DMS79 (cell line): ENCODE measurements around the gene SERPINE2.

Source experiments
- DNase-seq: peaks from one replicate; lab custom pipeline; 2025; lab: John Stamatoyannopoulos, UW

SERPINE2 gene

DNA sequence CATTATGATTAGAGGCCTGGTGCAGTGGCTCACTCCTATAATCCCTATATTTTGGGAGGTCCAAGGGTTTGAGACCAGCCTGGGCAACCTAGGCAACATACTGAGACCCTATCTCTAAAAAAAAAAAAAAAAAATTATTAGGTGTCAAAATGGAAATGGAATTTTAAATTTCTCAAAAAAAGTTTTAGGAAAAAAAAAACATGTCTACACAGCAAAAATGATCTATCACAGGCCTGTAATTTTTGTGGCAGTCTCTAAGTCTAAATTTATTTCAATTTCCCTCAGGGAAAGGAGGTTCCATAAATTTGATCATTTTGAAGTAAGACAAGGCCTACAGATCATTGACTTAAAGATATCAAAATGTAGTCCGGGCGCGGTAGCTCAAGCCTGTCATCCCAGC is 65.5 kb downstream of the SERPINE2 start:
- no peak for DNase-seq

DNA sequence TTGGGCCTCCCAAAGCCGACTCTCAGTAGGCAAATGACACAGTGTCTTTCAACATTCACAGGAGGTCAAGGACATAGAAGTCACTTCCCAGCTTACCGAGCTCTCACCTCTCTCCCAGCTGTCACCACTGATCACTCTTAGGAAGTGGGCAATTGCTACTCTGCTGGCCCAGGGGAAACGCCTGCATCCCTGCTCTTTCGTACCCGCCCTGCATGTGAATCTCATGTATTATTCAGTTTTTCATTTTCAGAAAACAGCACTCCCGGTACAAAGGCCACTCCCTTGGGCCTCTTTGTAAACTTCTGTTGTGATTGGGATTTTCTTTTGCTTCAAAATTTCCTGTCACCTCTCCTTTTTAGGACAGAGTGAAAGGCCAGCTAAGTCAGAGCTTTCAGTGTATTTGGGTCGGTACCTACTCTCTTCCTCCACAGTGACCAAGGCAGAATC is 66.4 kb downstream of the SERPINE2 start:
- DNase-seq: no peak

DNA sequence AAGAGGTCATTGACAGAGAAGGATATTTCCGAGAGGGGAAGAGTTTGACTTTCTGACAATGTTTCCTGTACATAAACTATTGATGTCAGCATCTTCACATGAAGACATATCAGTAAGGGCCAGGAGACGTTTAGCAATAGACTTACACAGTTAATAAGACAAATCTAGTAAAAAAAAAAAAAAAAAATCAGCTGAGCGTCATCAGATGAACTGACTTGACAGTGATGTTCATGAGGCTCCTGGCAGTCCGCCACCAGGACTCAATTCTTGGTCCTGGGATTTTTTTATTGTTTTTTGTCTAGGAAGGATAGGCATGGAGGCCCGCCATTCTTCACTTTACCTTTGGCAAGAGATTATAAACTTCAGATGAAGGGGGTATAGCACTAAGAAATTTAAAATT is 67.4 kb downstream of the SERPINE2 start:
- DNase-seq: no peak

DNA sequence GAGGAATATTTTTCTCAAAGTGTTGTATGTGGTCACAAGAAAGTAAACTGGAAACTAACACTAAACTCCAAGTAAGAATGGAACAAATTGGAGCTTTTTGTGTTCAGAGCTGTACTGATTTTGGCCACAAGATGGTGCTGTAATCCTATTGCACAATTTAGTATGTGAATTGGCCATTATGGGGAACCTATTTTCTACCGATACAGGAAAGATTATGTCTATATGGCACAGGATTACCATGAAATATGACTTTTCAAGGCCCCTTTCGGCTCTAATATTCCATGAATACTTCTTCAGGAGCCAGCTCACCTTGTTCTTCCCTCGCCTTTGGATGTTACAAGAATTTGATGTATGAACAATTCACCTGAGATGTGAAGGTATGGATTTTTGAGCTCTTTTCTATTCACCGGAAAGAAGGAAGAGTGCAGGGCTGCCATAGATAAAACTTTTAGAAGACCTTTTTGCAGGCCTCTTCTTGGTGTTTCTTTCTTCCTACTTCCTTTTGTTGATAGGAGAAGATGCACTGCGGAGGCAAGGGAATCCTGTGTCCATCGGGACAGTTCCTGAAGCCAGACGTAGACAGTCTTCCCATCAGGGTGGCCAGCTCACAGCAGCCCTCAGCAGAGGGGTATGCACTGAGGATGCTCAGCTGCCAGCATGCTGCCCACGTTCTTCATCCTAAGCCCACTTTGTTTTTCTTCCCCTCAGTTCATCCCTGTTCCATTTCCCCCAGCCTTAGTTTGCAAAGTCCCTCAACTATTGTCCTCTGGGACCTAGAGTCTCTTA is 68.5 kb downstream of the SERPINE2 start:
- no peak for DNase-seq

DNA sequence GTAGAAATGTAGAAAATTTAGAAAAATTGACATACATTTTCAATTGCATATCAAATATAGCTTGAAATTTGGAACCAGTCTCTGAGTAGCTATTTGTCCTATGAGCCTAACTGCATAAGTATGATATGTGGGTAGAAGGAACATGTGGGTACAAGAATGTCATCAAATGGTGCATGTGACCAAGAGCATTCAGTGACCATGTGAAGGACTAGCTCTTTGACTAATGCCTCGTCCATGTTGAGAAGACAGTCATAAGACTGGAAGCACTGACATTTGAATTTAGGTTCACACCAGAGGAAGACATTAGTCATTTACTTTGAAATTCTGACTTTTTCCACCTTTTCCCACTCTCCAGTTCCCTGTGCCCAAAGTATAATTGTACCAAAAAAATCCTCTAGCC is 69.2 kb downstream of the SERPINE2 start:
- no peak for DNase-seq

DNA sequence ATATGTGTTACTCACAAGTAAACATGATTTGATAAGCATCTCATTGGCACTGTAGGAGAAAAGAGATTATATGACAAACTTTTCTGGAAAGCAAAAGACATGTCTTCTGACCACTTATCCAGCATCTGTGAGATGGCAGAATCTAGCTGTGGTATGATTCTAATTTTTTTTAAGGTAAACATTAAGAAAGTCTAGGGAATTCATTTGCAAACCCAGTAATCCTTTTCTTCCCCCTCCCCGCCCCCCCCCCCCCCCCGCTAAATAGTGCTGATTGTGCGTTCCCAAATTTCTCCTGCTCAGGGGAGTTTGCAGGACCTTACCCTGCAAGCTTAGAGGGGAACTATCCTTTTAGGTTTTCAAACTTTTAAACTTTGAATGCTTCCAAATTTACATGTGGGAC is 69.8 kb downstream of the SERPINE2 start:
- DNase-seq: no peak

DNA sequence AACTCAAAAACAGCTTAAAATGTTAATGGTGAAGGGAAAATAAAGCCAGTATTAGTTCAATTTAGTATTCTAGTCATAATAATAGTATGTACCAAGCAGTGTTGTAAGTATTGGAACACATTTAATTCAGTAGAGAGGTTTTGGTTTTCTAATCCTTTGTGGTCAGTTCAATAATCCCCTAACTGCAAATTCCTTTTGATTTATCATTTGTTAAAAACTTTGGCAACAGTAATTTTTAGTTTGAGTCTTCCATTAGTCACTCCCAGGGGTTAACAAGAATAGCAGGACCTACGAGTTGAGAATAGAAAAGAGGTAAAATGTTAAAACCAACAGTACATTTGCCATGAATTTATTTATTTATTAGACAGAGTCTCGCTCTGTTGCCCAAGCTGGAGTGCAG is 71.1 kb downstream of the SERPINE2 start:
- DNase-seq: no peak

DNA sequence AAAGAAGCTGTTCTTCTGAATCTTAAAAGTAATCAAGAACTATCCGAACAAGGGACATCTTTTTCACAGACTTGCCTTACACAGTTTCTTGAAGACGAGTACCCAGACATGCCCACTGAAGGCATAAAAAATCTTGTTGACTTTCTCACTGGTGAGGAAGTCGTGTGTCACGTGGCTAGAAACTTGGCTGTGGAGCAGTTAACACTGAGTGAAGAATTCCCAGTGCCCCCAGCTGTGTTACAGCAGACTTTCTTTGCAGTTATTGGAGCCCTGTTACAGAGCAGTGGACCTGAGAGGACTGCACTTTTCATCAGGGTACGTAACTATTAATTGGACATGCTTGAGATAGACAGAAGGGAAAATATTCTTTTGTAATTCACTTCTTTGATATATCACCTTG is 79.4 kb downstream of the SERPINE2 start:
- DNase-seq: no peak

DNA sequence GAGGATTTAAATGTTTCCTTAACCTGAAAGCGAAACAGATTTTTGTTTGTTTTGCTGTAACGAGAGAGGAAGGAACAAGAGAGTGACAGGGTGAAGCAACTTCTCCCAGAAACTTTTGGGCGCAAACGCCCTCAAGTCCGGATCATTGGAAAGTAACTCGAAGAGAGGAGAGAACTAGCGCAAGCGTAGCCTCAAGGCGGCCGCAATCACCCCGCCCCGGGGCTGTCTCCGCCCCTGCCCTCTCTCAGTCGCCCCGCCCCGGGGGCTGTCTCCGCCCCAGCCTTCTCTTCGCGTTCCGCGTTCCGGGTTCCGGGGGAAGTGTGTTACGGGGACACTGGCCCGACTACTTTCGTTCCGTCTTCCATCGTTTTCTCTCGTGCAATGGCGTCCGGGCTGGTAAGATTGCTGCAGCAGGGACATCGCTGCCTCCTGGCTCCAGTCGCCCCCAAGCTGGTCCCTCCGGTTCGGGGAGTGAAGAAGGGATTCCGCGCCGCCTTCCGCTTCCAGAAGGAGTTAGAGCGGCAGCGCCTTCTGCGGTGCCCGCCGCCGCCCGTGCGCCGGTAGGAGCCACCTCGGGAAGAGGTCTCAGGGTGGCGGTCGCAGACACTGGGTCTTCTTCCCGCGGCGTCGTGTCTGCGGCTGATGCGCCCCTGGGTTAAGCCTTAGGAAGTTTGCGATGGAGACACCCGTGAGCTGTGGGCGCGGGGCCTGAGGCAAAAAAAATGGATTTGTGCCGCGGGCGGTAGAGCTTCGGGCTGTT is 81.8 kb downstream of the SERPINE2 start, which contains the start of gene MRPL44:
Gene MRPL44 (plus strand): TSS at position 372 of the 760 bp plus-strand sequence. CDS start 10 bp downstream, at position 382.
- peak; percentile 77 for DNase-seq

DNA sequence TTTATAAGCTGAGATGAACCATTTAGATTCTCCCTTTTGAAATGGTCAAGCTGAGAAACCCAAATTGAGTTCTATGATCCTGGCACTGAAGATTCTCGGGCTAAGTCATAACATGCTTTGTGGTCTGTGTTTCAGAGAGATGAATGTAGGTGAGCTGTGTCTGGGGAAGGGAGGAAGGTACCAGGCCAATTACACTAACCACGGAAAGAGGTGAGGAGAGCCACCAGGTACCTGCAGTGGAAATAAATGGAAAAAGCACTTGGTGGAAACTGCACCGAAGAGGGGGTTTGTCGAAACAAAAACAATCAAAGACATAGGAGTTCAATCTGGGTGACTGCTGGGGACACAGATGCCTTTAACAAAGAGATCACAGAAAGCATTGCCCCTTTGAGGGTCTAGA is 82.8 kb downstream of the SERPINE2 start:
- DNase-seq: no peak

DNA sequence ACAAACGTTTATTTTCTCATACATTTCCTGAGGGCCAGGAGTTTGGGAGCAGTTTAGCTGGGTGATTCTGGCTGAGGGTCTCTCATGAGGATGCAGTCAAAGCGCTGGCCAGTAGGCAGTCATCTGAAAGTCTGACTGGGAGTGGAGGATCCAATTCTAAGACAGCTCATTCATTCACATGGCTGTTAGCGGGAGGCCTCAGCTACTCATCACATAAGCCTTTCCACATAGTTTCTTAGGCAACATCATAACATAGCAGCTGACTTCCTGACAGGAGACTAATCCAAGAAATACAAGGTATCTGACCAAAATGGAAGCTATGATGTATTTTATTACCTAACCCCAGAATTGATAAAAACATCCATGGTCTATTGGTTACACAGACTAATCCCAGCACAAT is 84.7 kb downstream of the SERPINE2 start:
- no peak for DNase-seq

DNA sequence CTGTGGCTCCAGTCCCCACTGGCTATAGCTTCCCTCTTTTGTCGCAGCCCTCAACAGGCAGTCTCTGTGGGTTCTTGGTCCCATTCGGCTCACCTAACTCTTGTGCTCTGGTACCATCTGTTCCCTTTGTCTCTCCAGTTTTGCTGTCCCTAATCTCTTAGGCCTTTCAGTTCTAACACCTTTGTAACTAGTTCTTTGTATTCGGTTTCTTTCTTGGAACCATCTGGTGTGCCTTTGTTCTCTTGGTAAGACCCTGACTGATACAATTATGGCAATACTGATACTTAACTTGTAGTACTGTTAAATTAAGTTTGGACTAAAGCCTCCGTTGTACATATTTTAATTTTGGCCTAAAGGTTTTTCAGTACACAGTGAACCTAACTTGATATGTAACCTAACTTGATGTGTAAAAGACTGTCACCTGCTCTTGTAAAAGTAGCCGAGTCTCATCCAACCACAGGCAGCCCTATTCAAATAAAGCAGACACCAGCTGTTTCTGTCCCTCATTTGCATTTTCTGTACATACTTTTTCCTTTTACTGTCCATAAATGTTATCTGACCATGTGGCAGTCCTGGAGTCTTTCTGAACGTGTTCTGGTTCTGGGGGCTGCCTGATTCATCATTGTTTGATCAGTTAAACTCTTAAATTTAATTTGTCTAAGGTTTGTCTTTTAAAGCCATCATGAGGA is 86.7 kb downstream of the SERPINE2 start:
- DNase-seq: no peak

DNA sequence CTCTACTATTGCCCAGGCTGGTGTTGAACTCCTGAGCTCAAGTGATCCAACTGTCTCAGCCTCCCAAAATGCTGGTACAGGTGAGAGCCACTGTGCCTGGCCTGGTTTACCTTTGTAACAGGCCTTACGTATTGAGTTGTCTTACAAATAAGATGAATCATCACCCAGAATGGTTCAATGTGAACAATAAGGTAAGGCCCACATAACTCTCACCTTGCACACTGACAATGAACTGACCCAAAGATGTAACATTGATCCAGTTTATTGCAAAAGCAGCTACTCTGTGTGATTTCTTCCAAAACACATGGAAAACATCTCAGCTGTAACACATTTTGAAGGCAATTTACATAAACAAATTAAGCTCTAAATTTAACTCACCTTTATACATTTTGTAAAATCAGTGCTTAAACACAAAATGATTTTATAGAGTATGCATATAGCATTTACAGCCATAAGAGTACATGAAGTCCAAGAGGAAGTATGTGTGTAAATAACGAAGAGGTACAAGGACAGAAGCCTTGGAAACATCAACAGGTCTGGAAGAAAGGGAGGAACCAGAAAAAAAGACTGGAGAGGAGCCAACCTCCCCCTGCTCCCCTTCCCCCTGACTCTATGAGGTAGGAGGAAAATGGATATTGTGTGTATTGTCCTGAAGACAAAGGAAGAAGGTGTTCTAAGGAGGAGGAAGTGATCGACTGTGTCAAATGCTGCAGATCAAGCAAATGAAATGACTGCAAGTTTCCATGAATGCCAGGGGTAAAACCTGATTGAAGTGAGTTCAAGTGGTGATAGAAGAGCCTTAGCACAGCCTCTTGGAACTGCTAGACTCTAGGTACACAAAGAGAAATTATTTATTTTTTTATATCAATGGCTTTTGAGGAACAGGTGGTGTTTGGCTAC is 88.4 kb downstream of the SERPINE2 start:
- DNase-seq: peak; percentile 72

DNA sequence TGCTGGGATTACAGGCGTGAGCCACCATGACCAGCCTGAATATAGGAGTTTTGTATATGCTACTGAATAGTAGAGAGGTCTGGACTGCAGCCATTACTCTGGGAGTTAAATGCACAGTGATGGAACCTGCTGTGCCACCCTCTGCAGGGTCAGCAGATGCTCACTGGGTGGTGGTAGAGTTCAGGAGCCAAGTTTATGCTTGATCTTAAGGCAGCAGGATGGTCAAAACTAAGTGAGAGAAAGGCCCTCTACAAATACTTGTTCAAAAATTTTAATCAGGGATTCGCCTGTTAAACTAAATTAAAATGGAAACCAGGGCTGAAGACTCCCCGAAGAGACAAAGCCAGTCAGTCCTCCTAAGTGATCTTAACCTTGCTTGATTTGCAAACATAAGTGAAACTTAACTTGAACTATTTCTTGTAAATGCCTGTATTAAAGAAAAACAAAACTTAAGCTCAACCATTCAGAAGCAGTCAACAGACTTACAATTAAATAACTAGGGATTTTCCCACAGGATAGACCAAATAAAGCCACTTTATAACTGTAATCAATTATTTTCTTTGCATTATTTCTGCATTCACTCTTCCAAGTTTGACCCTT is 89.7 kb downstream of the SERPINE2 start:
- DNase-seq: no peak

DNA sequence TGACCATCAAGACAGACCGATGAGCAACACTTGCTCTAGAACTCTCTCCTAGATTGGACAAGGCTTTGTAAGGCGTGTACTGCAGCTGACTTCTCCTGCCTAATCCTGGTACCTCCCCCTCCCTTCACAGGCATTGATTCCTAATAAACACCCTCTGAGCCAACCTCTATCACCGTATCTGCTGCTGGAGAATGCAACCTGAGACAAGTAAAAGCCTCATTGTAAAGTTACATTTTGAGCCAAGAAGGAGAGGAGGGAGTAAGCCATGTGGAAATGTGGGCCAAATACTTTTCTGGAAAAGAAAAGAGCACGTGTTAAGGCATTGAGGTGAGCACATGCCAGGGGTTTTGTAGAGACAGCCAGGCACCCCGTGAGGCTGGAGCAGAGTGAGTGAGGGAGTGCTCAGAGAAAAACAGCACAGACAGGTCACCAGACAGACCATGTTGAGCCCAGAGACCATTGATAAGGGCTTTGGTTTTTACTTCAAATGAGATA is 91.3 kb downstream of the SERPINE2 start:
- no peak for DNase-seq

DNA sequence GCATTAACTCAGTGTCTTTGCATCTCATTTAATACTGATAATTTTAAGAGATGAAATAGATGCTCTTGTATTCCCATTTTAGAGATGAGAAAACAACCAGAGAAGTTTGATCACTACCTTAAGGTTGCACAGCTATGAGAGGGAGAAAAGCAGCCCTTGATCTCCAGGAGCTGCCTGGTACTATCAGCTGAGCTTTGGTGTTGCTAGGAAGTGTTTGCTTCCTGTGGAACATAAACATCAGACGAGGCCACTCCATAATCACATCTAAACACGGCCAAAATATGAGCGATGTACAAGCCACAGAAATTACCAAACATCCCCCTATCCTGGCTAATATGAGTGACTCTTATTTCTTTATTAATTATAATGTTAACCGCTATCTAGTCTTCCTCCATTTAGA is 93.3 kb downstream of the SERPINE2 start:
- DNase-seq: no peak

DNA sequence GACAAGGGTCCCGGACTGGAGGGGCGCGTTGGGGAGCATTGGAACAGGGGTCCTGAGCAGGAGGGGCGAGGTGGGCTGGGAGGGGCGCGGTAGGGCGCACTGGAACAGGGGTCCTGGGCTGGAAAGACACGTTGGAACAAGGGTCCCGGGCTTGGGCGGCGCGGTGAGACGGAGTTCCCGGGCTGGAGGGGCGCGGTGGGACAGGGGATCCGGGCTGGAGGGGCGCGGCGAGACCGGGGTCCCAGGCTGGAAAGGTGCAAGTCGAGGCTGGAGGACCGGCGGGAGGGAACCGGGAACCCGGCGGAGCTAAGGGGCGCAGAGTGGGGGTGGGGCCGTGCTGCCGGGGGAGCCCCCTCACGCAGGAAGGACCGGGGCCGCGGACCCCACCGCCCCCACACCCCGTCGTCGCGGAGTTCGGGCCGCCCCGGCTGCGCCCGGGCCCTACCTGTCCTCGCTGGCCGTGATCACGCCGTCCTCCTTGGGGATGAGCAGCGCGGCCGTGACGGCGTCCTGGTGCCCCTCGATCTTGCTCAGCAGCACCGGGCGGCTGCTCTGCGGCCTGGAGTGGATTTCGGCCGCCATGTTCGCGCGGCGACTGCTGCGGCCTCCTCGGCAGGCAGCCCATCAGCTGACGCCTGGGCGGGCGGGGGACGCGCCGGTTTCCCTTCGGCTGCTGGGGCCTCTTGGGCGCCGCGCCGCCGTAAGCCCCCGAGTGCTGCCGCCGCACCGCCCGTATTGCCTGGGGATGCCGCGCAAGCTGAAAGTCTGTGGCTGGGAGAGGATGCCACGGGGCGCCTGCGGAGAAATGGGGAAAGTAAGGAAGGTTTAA is 94.2 kb downstream of the SERPINE2 start, which contains the start of gene WDFY1:
Gene WDFY1 (minus strand): TSS at position 633 of the 829 bp plus-strand sequence. CDS start 51 bp downstream, at position 582.
- DNase-seq: peak; percentile 29

DNA sequence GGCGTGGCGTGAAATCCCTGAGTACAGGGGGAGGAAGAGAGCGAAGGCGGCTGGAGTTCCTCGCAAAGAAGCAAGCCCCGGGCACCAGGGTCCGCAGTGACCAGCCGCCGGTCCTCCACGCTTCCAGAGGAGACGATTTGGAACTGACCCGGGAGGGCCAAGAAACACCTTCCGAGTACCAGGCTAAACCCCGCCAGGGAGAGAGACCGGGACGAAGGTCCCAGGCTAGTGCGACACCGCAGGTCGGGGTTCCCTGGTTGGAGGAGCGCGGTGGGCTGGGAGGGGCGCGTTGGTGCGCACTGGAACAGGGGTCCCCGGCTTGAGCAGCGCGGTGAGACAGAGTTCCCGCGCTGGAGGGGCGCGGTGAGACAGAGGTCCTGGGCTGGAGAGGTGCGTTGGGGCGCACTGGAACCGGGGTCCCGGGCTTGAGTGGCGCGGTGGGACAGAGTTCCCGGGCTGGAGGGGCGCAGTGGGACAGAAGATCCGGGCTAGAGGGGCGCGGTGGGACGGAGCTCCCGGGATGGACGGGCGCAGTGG is 94.9 kb downstream of the SERPINE2 start:
- DNase-seq: peak; percentile 5

DNA sequence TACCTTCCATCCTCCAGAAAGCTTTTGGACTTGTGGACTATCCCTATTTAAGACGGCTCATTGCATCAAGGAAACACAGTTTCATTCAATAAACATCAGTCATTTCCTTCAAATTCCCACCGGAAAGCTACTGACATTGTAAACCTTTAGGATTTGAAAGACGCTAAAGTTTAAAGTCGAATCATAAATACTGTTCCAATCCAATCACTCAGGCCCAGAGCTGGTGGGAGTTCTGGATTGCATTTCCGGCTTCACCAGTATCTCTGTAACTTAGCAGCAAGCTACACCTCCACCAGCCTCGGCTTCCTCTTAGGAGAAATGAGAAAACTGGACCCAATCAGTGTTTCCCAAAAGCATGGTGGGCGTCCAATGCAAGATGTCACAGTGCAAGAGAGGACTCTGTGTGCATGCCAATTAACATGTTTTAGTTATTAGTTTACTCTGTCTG is 95.5 kb downstream of the SERPINE2 start:
- DNase-seq: no peak

DNA sequence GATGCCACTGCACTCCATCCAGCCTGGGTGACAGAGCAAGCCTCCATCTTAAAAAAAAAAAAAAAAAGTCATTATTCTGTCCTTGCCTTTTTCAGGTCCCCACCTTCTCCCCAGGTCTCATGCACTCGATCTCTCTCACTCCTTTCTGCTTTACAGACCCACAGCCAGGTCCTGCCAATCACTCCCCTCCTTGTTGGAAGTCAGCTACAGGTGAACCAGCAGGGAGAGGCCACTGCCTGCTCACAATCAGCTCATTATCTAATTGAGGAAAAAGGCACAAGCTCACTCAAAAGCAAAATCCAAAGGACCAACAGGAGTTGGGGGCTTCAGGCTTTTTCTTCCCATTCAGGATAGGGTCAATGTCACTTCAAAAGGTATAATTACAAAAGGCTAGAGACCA is 96.0 kb downstream of the SERPINE2 start:
- no peak for DNase-seq
